ENCODE data around the gene RAD51B.

RAD51B gene

GRCh38 chr14:68337279-68337678 is 517.7 kb downstream of the RAD51B start:
- DNase-seq (ENCODE audit: low spot score): no peak

- DNase-seq (ENCODE audit: low spot score): no peak
Observed at GRCh38 chr14:68340262-68340661, 520.7 kb downstream of the RAD51B start.

GRCh38 chr14:68341411-68342212 is 522.0 kb downstream of the RAD51B start:
- no peak for DNase-seq (ENCODE audit: low spot score)

- no peak for DNase-seq (ENCODE audit: low spot score)
Observed at GRCh38 chr14:68342216-68342763, 522.7 kb downstream of the RAD51B start.

GRCh38 chr14:68343534-68344118 is 524.0 kb downstream of the RAD51B start:
- DNase-seq (ENCODE audit: low spot score): no peak

GRCh38 chr14:68345738-68346137 is 526.2 kb downstream of the RAD51B start:
- no peak for DNase-seq (ENCODE audit: low spot score)

GRCh38 chr14:68346556-68347343 is 527.2 kb downstream of the RAD51B start:
- no peak for DNase-seq (ENCODE audit: low spot score)

- DNase-seq (ENCODE audit: low spot score): no peak
Observed at GRCh38 chr14:68349900-68350629, 530.5 kb downstream of the RAD51B start.

GRCh38 chr14:68355415-68355814 is 535.8 kb downstream of the RAD51B start:
- no peak for DNase-seq (ENCODE audit: low spot score)

- DNase-seq (ENCODE audit: low spot score): no peak
Observed at GRCh38 chr14:68357777-68358176, 538.2 kb downstream of the RAD51B start.

GRCh38 chr14:68358500-68358899 is 538.9 kb downstream of the RAD51B start:
- no peak for DNase-seq (ENCODE audit: low spot score)

GRCh38 chr14:68359022-68359836 is 539.6 kb downstream of the RAD51B start:
- DNase-seq (ENCODE audit: low spot score): no peak

- DNase-seq (ENCODE audit: low spot score): no peak
Observed at GRCh38 chr14:68359837-68360552, 540.4 kb downstream of the RAD51B start.

- DNase-seq (ENCODE audit: low spot score): no peak
Observed at GRCh38 chr14:68361231-68361630, 541.7 kb downstream of the RAD51B start.

GRCh38 chr14:68362846-68363245 is 543.3 kb downstream of the RAD51B start:
- DNase-seq (ENCODE audit: low spot score): no peak

GRCh38 chr14:68363466-68363842 is 543.9 kb downstream of the RAD51B start:
- no peak for DNase-seq (ENCODE audit: low spot score)

GRCh38 chr14:68363843-68364767 is 544.5 kb downstream of the RAD51B start:
- no peak for DNase-seq (ENCODE audit: low spot score)

GRCh38 chr14:68364792-68365192 is 545.2 kb downstream of the RAD51B start:
- DNase-seq (ENCODE audit: low spot score): no peak

GRCh38 chr14:68365228-68365627 is 545.6 kb downstream of the RAD51B start:
- no peak for DNase-seq (ENCODE audit: low spot score)

Measured in COLO829 (cell line).